Endothelial cell of umbilical vein (primary cell): Measurements from ENCODE around the gene CALY. TPM values are rescaled to one million over a fixed set of nuclear protein-coding genes. Genes with fewer than 3 reads are reported as not detected.

Experiments used
- BruUV-seq: library from RNA; stranded (reverse); fragments of 400-500 nt; replicated peaks from 2 replicates; lab custom pipeline; 2021; lab: Mats Ljungman, UMichigan
- CTCF ChIA-PET: fragments of 300-600, 350-600 bp; sonication (Branson Sonifier 250); formaldehyde crosslinking; loops from one replicate; lab custom pipeline; 2021; ENCODE audit warnings: antibody characterized with exemption, inconsistent platforms; lab: Charles Lee
- POLR2A ChIA-PET: fragments of 300-600, 350-600 bp; sonication (Branson Sonifier 250); formaldehyde crosslinking; loops from one replicate; lab custom pipeline; 2021; ENCODE audit warnings: antibody characterized with exemption, inconsistent platforms; lab: Charles Lee
- DNase-seq: peaks from one replicate; pipeline ENCODE4 v3.0.0-alpha.2; 2011; ENCODE audit warnings: low read depth, low spot score
- FAIRE-seq: peaks from 2 replicates; lab custom pipeline; 2011; peaks lifted over from hg19 to GRCh38; lab: Jason Lieb, UNC
- H2AFZ ChIP-seq: 2 replicates; pipeline ENCODE4 v1.6.0; 2012; ENCODE audit warnings: low read depth, low read length, control low read depth, inconsistent platforms
- H3K27ac ChIP-seq: 2 replicates; pipeline ENCODE4 v1.5.1; 2011; ENCODE audit warnings: low read depth, mild to moderate bottlenecking, control low read depth, low read length, moderate library complexity; ENCODE audit not compliant: insufficient read depth
- H3K27me3 ChIP-seq, 2 experiments: 2 replicates each; pipeline versions ENCODE4 v1.6.0 to v1.6.1; 2011; ENCODE audit warnings: low read length in 2 of 2, mixed read lengths in 1 of 2; ENCODE audit not compliant: control insufficient read depth in 2 of 2, insufficient read depth in 2 of 2
- H3K36me3 ChIP-seq, 2 experiments: 2 replicates in 1 of 2; 3 replicates in 1 of 2; pipeline ENCODE4 v1.5.1; 2011; ENCODE audit warnings: low read length in 2 of 2, mild to moderate bottlenecking in 1 of 2, moderate library complexity in 1 of 2; ENCODE audit not compliant: control insufficient read depth in 2 of 2, insufficient read depth in 2 of 2; ENCODE audit errors: extremely low read depth in 1 of 2
- H3K4me1 ChIP-seq: 3 replicates; pipeline ENCODE4 v1.5.1; 2011; ENCODE audit warnings: mild to moderate bottlenecking, low read length; ENCODE audit not compliant: control insufficient read depth, insufficient read depth; ENCODE audit errors: extremely low read depth
- H3K4me2 ChIP-seq: 2 replicates; pipeline ENCODE4 v1.6.1; 2011; ENCODE audit warnings: low read length, control low read depth, mixed read lengths; ENCODE audit not compliant: insufficient read depth
- H3K4me3 ChIP-seq, 3 experiments: fragments of 200-600 bp in 1 of 3; sonication (generic), shearing (Covaris generic) in 1 of 3; replicated peaks in 1 of 3; 2 replicates each; pipeline ENCODE4 v1.5.1; 2011 to 2016; ENCODE audit warnings: control low read depth in 3 of 3, low read length in 3 of 3, mild to moderate bottlenecking in 2 of 3, inconsistent platforms in 1 of 3, low read depth in 1 of 3, moderate library complexity in 1 of 3; ENCODE audit not compliant: insufficient read depth in 1 of 3
- H3K79me2 ChIP-seq: 2 replicates; pipeline ENCODE4 v1.6.0; 2012; ENCODE audit warnings: low read length, inconsistent platforms; ENCODE audit not compliant: control insufficient read depth, insufficient read depth
- H3K9ac ChIP-seq: replicated peaks from 2 replicates; pipeline ENCODE3; 2011; ENCODE audit warnings: low read length, control low read depth; ENCODE audit not compliant: insufficient read depth; ENCODE audit errors: extremely low read depth
- H3K9me1 ChIP-seq: replicated peaks from 3 replicates; pipeline ENCODE4 v1.6.0; 2011; ENCODE audit warnings: mild to moderate bottlenecking, low read length; ENCODE audit not compliant: control insufficient read depth, insufficient read depth; ENCODE audit errors: extremely low read depth
- H3K9me3 ChIP-seq: replicated peaks from 2 replicates; pipeline ENCODE4 v1.5.1; 2012; ENCODE audit warnings: low read length, inconsistent platforms; ENCODE audit not compliant: control insufficient read depth, insufficient read depth
- H4K20me1 ChIP-seq: replicated peaks from 2 replicates; pipeline ENCODE3; 2011; ENCODE audit warnings: mild to moderate bottlenecking, low read length; ENCODE audit not compliant: control insufficient read depth, insufficient read depth; ENCODE audit errors: extremely low read depth
- FOS ChIP-seq: IDR thresholded peaks from 2 replicates; pipeline ENCODE4 v1.6.1; 2011; ENCODE audit warnings: mild to moderate bottlenecking, low read length, moderate library complexity, borderline replicate concordance; ENCODE audit not compliant: insufficient read depth
- MYC ChIP-seq: IDR thresholded peaks from one replicate; pipeline ENCODE4 v1.6.1; 2011; ENCODE audit warnings: mild to moderate bottlenecking, low read depth, low read length
- POLR2AphosphoS5 ChIP-seq: IDR thresholded peaks from 2 replicates; pipeline ENCODE4 v1.6.1; 2012; ENCODE audit warnings: low read depth, mild to moderate bottlenecking, control low read depth, low read length, moderate library complexity; ENCODE audit not compliant: insufficient read depth
- dilution Hi-C: fragments of 300-500 bp; cut with MboI; formaldehyde crosslinking; loops from one replicate; pipeline ENCODE4 v1.15.0; 2019; ENCODE audit warnings: low sequenced_read_pairs; ENCODE audit not compliant: extremely low pct_ligation_motif_present
- intact Hi-C: fragments of 100-400 bp; cut with micrococcal nuclease; formaldehyde crosslinking; loops from one replicate; pipeline ENCODE4 v1.10.0; 2022
- polyA plus RNA-seq, 4 experiments: library from polyadenylated mRNA; depleted of rRNA in 3 of 4; stranded (reverse) in 3 of 4; unstranded in 1 of 4; fragments of >200 nt; gene quantifications; 2 replicates each; pipeline versions ENCODE4 v1.2.1 to v1.2.3, GENCODE V29; 2011 to 2012; ENCODE audit warnings: missing spikeins in 1 of 4
- total RNA-seq: library from RNA; stranded (reverse); gene quantifications from 2 replicates; pipeline ENCODE4 v1.2.3, GENCODE V29; 2021
- TF ChIP-seq, protein P1 (sequence below): IDR thresholded peaks from 2 replicates; pipeline ENCODE4 v1.6.1; 2011; ENCODE audit not compliant: insufficient read depth, insufficient read length

CALY gene
- total and polyA plus RNA-seq, 2 donors (not counting 3 experiments of a cell fraction or from before 2014, with no cell fraction given) = not detected

- H3K9ac ChIP-seq = no peak overlapping the region
- ChIA-PET POLR2A (no interaction called here), CTCF (no interaction called here)
- TF ChIP-seq MYC = no peak
- no peak for TF ChIP-seq POLR2AphosphoS5
- FAIRE-seq = no peak
- H3K27ac ChIP-seq = no peak overlapping the region
- no peak overlapping the region for H3K4me2 ChIP-seq
- H2AFZ ChIP-seq = no peak overlapping the region
- H3K9me3 ChIP-seq = no peaks in the 10 kb centered on the region
- no peak for DNase-seq
- peaks cover 13 to 35% of the 10 kb centered on the region in 2 experiments for H3K27me3 ChIP-seq
- no peaks in the 10 kb centered on the region for H3K4me1 ChIP-seq
- H3K4me3 ChIP-seq = no peak overlapping the region
- no peaks in the 10 kb centered on the region for H3K79me2 ChIP-seq
- H4K20me1 ChIP-seq = no peaks in the 10 kb centered on the region
- dilution Hi-C loops = no loop called here
- H3K9me1 ChIP-seq = no peaks in the 10 kb centered on the region
- intact Hi-C loops = no loop called here
- no peaks in the 10 kb centered on the region for H3K36me3 ChIP-seq
- BruUV-seq = no TSS peak
These were observed 652 bp upstream of the CALY start for GRCh38 chr10:133337370-133337725.

DNA sequence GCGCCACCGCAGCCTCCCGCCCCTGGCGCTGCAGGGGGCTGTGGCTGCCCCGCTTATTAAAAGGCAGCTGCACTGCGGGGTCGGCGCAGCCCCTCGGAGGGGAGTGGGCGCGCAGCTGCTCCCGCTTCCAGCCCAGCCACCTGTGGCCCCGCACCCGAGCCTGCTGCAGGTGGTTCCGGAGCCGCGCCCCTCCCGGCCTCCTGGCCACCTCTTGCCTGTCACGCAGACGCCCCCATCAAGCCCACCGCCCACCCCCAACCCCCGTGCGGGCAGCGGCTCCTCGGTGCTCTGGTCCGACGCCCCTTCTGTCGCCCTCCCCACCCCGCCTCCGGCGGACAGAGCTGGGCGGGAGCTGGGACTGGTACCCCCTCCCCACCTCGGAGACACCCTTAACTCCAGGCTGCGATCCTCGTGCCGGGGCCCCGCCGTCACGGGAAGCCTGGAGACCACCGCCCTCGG, 549 bp downstream of the CALY start:
- Histone ChIP-seq H3K79me2 (no peaks in the 10 kb centered on the region), H3K4me2 (no peak overlapping the region), H3K9ac (no peak overlapping the region), H3K4me1 (no peaks in the 10 kb centered on the region), H3K9me3 (no peaks in the 10 kb centered on the region), H3K9me1 (no peaks in the 10 kb centered on the region), H3K27me3 (peaks cover 19 to 37% of the 10 kb centered on the region in 2 experiments), H3K4me3 (no peak overlapping the region), H3K27ac (no peak overlapping the region), H2AFZ (no peak overlapping the region), H4K20me1 (no peaks in the 10 kb centered on the region), H3K36me3 (no peaks in the 10 kb centered on the region)
- ChIA-PET CTCF (no interaction called here), POLR2A (no interaction called here)
- intact Hi-C loops = no loop called here
- no TSS peak for BruUV-seq
- FAIRE-seq (no peak), DNase-seq (no peak)
- TF ChIP-seq MYC = no peak
- TF ChIP-seq, protein P1, sequence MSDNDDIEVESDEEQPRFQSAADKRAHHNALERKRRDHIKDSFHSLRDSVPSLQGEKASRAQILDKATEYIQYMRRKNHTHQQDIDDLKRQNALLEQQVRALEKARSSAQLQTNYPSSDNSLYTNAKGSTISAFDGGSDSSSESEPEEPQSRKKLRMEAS = no peak
- no peak for TF ChIP-seq FOS
- dilution Hi-C loops = no loop called here
